ENCODE data around the gene RNF19B.
"Not testable (repeated sequence)": the region's sequence is repeated elsewhere in the genome, so short reads cannot be mapped to it uniquely, and the experiment has no call there.

DNA sequence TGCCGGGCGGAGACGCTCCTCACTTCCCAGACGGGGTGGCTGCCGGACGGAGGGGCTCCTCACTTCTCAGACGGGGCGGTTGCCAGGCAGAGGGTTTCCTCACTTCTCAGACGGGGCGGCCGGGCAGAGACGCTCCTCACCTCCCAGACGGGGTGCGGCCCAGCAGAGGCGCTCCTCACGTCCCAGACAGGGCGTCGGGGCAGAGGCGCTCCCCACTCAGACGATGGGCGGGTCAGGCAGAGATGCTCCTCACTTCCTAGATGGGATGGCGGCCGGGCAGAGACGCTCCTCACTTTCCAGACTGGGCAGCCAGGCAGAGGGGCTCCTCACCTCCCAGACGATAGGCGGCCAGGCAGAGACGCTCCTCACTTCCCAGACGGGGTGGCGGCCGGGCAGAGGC, 10.4 kb upstream of the RNF19B start:
- TF ChIP-seq CTCF (IDR thresholded peaks at IDR 0.05; ENCODE audit: low read depth, low read length); EZH2phosphoT487 (IDR thresholded peaks at IDR 0.05; ENCODE audit: low read depth): not testable (repeated sequence)

Measured in OCI-LY3 (cell line).